ENCODE data around the gene ACTR6.

DNA sequence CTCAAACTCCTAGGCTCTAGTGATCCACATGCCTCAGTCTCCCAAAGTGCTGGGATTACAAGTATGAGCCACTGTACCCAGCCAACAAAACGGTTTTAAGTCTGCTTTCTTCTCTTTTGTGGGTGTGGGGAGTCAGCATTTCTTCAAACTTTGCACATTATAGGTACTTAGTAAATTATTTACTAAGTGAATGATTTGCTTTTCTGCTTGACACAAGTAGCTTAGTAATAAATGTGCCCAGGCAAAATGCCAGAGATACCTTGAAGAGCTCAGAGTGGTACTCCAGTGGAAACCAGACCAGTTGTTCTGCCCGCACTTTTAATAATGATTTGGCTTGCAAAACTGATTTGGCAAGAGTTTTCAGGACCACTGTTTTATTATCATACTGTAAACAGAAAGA is 51.3 kb downstream of the ACTR6 start:
- TF ChIP-seq POLR2A (IDR thresholded peaks at IDR 0.05) (no peak), CTCF (IDR thresholded peaks at IDR 0.05) (no peak)

All from Peyer's patch (tissue), 4 donors.